H1 (cell line): Measurements from ENCODE around the gene NPBWR2. TPM values are rescaled to one million over a fixed set of nuclear protein-coding genes. Genes with fewer than 3 reads are reported as not detected.

Experiments
- BACH1 ChIP-seq: IDR thresholded peaks from 2 replicates; pipeline ENCODE4 v1.6.1; 2012; ENCODE audit warnings: low read length, improper control_type of control experiment
- NANOG ChIP-seq: IDR thresholded peaks from 2 replicates; pipeline ENCODE4 v1.6.1; 2011; ENCODE audit warnings: low read length, low read depth, mild to moderate bottlenecking, inconsistent platforms; ENCODE audit not compliant: insufficient read depth, poor library complexity, severe bottlenecking
- PHF8 ChIP-seq: fragments of 200-600 bp; sonication (generic); conservative IDR thresholded peaks from 2 replicates; pipeline ENCODE4 v1.7.1; 2012; ENCODE audit warnings: low read depth, mild to moderate bottlenecking, inconsistent platforms, low read length, moderate library complexity
- RFX5 ChIP-seq: IDR thresholded peaks from 2 replicates; pipeline ENCODE4 v1.6.1; 2011; ENCODE audit warnings: low read depth, low read length, improper control_type of control experiment, borderline replicate concordance
- RNF2 ChIP-seq: fragments of 200-900, 300-1000 bp; sonication (generic); IDR thresholded peaks from 2 replicates; pipeline ENCODE4 v1.7.1; 2016; ENCODE audit warnings: borderline replicate concordance, low read depth, mild to moderate bottlenecking, antibody characterized with exemption, low read length; ENCODE audit not compliant: poor library complexity, severe bottlenecking; ENCODE audit errors: missing control alignments
- TAF1 ChIP-seq: IDR thresholded peaks from 2 replicates; pipeline ENCODE4 v1.6.1; 2011; ENCODE audit warnings: mild to moderate bottlenecking, low read depth, low read length
- polyA plus RNA-seq, 7 experiments: library from polyadenylated mRNA; depleted of rRNA in 3 of 7; stranded (reverse) in 5 of 7; unstranded in 2 of 7; fragments of >200 nt in 5 of 7; fragments of 200-250 nt in 2 of 7; gene quantifications; 1 replicate in 5 of 7; 2 replicates in 1 of 7; 4 replicates in 1 of 7; pipeline versions ENCODE4 v1.2.1 to v1.2.3, GENCODE V29; 2011 to 2013; ENCODE audit warnings: missing spikeins in 2 of 7, mixed read lengths in 2 of 7
- total RNA-seq: library from RNA; stranded (reverse); fragmentation: NEBNext Ultra II Directional; extraction: Animal tissue kit (Norgen Biotek cat#: 25700); gene quantifications from 2 replicates; pipeline ENCODE4 v1.2.1, GENCODE V29; 2021
- TF ChIP-seq, protein P1 (sequence below): IDR thresholded peaks from 2 replicates; pipeline ENCODE4 v1.6.1; 2012; ENCODE audit warnings: inconsistent platforms
- TF ChIP-seq, protein P2 (sequence below), 3 experiments: IDR thresholded peaks; 1 replicate in 2 of 3; 2 replicates in 1 of 3; pipeline versions ENCODE4 v1.5.1 to v1.6.1; 2011; ENCODE audit warnings: low read length in 3 of 3, mild to moderate bottlenecking in 3 of 3, inconsistent platforms in 2 of 3, low read depth in 1 of 3, moderate library complexity in 1 of 3; ENCODE audit not compliant: insufficient read depth in 1 of 3; ENCODE audit errors: control extremely low read depth in 1 of 3

Gene NPBWR2
- total and polyA plus RNA-seq, 2 of the 8 experiments (the other 6 are each of a cell fraction or from before 2014, with no cell fraction given) = not detected

DNA sequence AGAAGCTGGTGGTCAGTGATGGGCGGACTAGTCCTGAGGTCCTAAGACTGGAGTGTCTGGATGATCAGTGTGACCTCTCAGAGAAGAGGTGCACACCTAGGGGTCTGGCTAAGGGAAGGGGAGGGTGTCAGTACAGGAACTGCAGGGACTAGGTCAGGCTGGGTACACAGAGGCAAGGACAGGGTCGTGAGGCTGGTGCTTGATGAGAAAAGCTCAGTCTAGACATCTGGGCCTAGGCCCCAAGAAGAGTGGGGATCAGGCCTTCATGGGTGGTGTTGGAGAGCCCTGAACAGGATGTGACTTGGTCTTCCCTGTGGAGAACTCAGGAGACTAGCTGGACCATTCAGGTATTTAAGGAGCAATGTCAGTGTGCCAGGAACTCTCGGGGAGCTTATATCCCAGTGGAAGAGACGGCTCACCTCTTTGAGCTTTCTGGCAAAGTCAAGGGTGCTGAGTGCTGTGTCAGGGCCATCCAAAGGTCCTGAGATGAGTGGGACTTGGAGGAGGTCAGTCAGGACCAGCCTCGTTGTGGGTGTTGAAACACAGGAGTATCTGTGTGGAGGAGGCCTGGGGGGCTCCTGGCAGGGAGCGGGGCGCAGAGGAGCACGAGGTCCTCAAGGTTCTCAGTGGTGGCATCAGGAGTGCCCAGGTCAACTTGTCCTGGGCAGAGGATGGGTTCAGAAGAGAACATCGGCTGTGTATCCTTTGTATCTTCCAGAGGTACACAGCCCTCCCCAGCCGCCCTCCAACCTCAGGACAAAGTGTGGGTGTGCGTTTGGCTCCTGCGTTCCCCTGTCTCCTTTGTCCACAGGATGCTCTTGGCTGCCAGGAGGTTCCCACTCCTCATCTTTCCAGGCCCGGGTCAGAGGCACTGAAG, 43.6 kb upstream of the NPBWR2 start (continued):
- TF ChIP-seq RNF2 (no peak), NANOG (no peak), PHF8 (no peak), TAF1 (no peak), BACH1 (no peak), RFX5 (no peak)
- TF ChIP-seq, protein P1, sequence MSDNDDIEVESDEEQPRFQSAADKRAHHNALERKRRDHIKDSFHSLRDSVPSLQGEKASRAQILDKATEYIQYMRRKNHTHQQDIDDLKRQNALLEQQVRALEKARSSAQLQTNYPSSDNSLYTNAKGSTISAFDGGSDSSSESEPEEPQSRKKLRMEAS = no peak
- TF ChIP-seq, protein P2, sequence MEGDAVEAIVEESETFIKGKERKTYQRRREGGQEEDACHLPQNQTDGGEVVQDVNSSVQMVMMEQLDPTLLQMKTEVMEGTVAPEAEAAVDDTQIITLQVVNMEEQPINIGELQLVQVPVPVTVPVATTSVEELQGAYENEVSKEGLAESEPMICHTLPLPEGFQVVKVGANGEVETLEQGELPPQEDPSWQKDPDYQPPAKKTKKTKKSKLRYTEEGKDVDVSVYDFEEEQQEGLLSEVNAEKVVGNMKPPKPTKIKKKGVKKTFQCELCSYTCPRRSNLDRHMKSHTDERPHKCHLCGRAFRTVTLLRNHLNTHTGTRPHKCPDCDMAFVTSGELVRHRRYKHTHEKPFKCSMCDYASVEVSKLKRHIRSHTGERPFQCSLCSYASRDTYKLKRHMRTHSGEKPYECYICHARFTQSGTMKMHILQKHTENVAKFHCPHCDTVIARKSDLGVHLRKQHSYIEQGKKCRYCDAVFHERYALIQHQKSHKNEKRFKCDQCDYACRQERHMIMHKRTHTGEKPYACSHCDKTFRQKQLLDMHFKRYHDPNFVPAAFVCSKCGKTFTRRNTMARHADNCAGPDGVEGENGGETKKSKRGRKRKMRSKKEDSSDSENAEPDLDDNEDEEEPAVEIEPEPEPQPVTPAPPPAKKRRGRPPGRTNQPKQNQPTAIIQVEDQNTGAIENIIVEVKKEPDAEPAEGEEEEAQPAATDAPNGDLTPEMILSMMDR (IDR thresholded peaks at IDR 0.05; ENCODE audit: control extremely low read depth in 1 of 3, insufficient read depth in 1 of 3, low read depth in 1 of 3, low read length in 3 of 3) = no peak
